Testis (tissue), 3 donors: ENCODE measurements around the gene PRPF6. TPM values are rescaled to one million over a fixed set of nuclear protein-coding genes. Genes with fewer than 3 reads are reported as not detected.

Source experiments
- DNase-seq: peaks from one replicate; pipeline ENCODE4 v3.0.0-alpha.2; 2019
- H3K27ac ChIP-seq, 2 donors: fragments of 200-600 bp; sonication (generic); one replicate each; pipeline ENCODE4 v1.5.1; 2019
- H3K27me3 ChIP-seq: fragments of 200-600 bp; sonication (generic); one replicate; pipeline ENCODE4 v1.5.1; 2019
- H3K36me3 ChIP-seq: fragments of 200-600 bp; sonication (generic); one replicate; pipeline ENCODE4 v1.5.1; 2017; ENCODE audit warnings: low read depth; ENCODE audit errors: missing control alignments
- H3K4me1 ChIP-seq: fragments of 200-600 bp; sonication (generic); one replicate; pipeline ENCODE4 v1.5.1; 2019
- H3K4me3 ChIP-seq, 2 donors: fragments of 200-600 bp; sonication (generic); one replicate each; pipeline ENCODE4 v1.5.1; 2017 to 2019
- H3K9me3 ChIP-seq: fragments of 200-600 bp; sonication (generic); one replicate; pipeline ENCODE4 v1.5.1; 2017
- POLR2A ChIP-seq: fragments of 450-650 bp; IDR thresholded peaks from one replicate; pipeline ENCODE4 v1.6.1; 2017; ENCODE audit warnings: antibody characterized with exemption, mild to moderate bottlenecking, moderate library complexity
- WGBS, 2 donors: methylation state at CpG; one replicate each; pipeline ENCODE4 v1.1.5; 2018; 5-methylcytosine and 5-hydroxymethylcytosine counted together
- intact Hi-C: fragments of 100-400 bp; cut with DNase I; formaldehyde crosslinking; loops from one replicate; pipeline ENCODE4 v1.15.1; 2023; ENCODE audit warnings: low total_unique reads
- polyA plus RNA-seq: library from polyadenylated mRNA; stranded (reverse); fragments of 350-450 nt; fragmentation: Illumina TruSeq; extraction: RNeasy Lipid Tissue Mini Kit (QIAGEN cat#74804); gene quantifications from one replicate; pipeline ENCODE4 v1.2.3, GENCODE V29; 2014; ENCODE audit warnings: low read depth, low replicate concordance; ENCODE audit not compliant: insufficient read depth
- total RNA-seq, 2 donors: library from RNA; depleted of rRNA; stranded (reverse); fragments of >200 nt; gene quantifications; one replicate each; pipeline ENCODE4 v1.2.3, GENCODE V29; 2016
- TF ChIP-seq, protein P1 (sequence below), 3 experiments: fragments of 450-650 bp in 2 of 3; fragments of 200-600 bp in 1 of 3; sonication (generic) in 1 of 3; IDR thresholded peaks; one replicate each; pipeline ENCODE4 v1.5.1; 2016 to 2019; ENCODE audit warnings: antibody characterized with exemption in 3 of 3, mild to moderate bottlenecking in 2 of 3, moderate library complexity in 1 of 3

The PRPF6 gene
- total and polyA plus RNA-seq, 3 donors from 2014 or later, result 106 to 114 (median 107) TPM

DNA sequence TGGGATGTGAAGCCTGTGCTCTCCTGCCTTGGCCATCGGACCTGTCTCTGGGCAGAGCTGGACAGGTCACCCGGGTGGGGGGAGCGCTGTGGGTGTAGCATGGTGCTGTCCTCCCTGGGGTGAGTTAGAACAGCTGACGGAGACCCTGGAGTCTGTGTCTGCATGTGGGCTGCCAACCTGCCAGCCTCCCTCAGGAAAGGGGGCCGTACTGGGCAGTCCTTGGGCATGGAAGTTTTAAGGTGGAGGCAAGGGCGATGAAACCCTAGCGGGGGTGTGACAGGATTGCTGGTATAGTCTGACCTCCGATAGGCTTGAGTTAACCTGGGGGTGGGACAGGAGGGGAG, 66.1 kb downstream of the PRPF6 start:
- Histone ChIP-seq H3K4me1 (peaks cover 13% of the 10 kb centered on the region), H3K27ac (no peak overlapping the region), H3K4me3 (no peak overlapping the region), H3K9me3 (no peaks in the 10 kb centered on the region), H3K27me3 (no peaks in the 10 kb centered on the region), H3K36me3 (no peaks in the 10 kb centered on the region)
- intact Hi-C loops, result no loop called here
- TF ChIP-seq, protein P1, sequence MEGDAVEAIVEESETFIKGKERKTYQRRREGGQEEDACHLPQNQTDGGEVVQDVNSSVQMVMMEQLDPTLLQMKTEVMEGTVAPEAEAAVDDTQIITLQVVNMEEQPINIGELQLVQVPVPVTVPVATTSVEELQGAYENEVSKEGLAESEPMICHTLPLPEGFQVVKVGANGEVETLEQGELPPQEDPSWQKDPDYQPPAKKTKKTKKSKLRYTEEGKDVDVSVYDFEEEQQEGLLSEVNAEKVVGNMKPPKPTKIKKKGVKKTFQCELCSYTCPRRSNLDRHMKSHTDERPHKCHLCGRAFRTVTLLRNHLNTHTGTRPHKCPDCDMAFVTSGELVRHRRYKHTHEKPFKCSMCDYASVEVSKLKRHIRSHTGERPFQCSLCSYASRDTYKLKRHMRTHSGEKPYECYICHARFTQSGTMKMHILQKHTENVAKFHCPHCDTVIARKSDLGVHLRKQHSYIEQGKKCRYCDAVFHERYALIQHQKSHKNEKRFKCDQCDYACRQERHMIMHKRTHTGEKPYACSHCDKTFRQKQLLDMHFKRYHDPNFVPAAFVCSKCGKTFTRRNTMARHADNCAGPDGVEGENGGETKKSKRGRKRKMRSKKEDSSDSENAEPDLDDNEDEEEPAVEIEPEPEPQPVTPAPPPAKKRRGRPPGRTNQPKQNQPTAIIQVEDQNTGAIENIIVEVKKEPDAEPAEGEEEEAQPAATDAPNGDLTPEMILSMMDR (IDR thresholded peaks at IDR 0.05), result no peak
- TF ChIP-seq POLR2A, result no peak
- 58 to 79% methylated on average over 6 to 8 of the region's 8 CpGs for WGBS, 2 donors
- no peak for DNase-seq

DNA sequence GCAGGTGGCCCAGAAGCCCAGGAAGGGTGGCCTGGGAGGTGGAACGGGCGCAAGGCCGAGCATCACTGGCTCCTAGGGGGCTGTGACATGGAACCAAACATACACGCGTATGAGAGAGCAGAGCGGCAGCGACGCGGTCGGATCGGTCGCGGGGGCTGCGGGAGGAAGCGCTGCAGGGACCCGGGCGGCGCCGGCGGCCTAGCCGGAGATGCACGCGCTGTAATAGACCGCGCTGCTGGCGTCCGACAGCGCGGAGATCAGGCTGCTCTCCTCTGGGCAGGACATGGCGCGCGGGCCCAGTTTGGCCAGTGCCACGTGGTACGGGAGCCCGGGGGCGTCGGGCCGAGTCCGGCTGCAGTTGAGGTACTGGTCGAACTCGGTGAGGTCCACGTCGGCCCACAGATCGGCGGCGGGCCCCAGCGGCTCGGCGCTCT, 67.1 kb downstream of the PRPF6 start:
- peak overlapping the region; percentile 40 to 49 for H3K4me3 ChIP-seq
- DNase-seq, result no peak
- H3K36me3 ChIP-seq, result no peaks in the 10 kb centered on the region
- no peaks in the 10 kb centered on the region for H3K27me3 ChIP-seq
- WGBS, 2 donors, result 8 to 16% methylated on average over 14 to 44 of the region's 49 CpGs
- TF ChIP-seq, protein P1 (IDR thresholded peaks at IDR 0.05), result no peak
- TF ChIP-seq POLR2A, result no peak
- no peak overlapping the region for H3K27ac ChIP-seq
- no peaks in the 10 kb centered on the region for H3K9me3 ChIP-seq
- intact Hi-C loops, result no loop called here
- H3K4me1 ChIP-seq, result peaks cover 8% of the 10 kb centered on the region

DNA sequence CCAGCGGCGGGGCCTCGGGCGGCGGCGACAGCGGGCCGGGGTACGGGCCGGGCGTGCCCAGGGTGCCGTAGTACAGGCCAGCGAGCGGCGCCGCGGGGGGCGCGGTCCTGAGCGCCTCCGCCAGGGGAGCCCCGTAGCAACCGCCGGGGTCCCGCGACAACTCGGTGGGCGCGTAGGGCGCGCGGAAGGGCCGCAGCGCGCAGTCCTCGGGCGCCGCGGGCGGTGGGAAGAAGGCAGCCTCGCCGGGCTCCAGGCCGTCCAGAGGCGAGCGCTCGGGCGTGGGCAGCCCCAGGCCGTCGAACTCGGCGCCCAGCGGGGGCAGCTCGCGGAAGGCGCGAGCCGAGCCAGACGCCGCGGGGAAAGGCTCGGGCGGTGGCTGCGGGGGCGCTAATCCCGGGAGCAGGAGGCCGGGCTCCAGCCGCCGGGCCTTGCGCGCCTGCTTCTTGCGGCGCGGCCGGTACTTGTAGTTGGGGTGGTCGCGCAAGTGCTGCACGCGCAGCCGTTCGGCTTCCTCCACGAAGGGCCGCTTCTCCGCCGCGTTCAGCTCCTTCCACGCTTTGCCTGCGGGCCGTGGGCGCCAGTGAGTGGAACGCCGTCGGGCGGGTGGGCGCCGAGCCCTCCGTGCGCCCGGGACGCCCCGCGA, 67.6 kb downstream of the PRPF6 start:
- Histone ChIP-seq H3K4me3 (peak overlapping the region; percentile 40 to 49), H3K36me3 (no peaks in the 10 kb centered on the region), H3K27ac (no peak overlapping the region), H3K27me3 (no peaks in the 10 kb centered on the region), H3K4me1 (peaks cover 8% of the 10 kb centered on the region), H3K9me3 (no peaks in the 10 kb centered on the region)
- no peak for DNase-seq
- intact Hi-C loops, result no loop called here
- 2% methylated on average over 49 of the region's 101 CpGs; no CpG with 5 or more reads in 1 of the 2 donors for WGBS, 2 donors
- TF ChIP-seq, protein P1 (IDR thresholded peaks at IDR 0.05), result no peak
- no peak for TF ChIP-seq POLR2A

DNA sequence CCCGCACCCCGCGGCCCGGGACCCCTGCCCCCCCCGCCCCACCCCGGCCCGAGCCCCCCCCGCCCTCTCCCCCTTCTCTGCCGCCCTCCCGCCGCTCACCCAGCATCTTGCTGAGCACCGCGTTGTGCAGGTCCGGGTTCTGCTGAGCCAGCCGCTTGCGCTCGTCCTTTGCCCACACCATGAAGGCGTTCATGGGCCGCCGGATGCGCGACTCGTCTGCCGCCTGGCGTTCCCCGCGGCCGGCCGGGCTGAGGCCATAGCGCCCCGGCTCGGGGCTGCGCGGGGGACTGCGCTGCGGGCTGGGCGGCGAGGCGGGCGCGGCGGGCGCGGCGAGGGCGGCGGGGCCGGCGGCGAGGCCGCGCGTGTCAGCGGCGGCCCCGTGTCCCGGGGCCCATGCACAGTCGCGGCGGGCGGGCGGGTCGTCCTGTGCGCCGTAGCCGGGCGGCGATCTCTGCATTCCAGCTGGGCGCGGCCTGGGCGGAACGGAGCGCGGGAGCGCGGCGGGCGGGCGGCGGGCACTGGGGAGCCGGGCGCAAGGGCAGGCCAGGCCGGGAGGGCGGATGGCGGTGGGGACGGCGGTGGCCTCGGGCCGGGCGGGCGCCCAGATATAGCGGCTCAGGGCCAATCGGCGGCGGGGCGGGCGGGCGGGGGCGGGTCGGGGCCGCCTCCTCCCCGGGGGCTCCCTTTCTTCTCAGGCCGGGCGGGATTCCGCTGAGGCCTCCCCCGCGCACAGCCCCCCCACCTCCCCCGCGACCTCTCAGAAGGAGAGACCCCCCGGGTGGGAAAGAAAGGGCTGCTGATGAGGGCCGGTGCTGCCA, 68.3 kb downstream of the PRPF6 start, which contains the start of gene SOX18:
Gene SOX18 (minus strand): TSS at position 580 of the 818 bp plus-strand sequence. CDS start 123 bp downstream, at position 457.
- Histone ChIP-seq H3K27ac (peak within 1 kb of the TSS in 1 of 2 donors; percentile 30), H3K36me3 (no peaks in the 10 kb centered on the region), H3K4me1 (peaks cover 8% of the 10 kb centered on the region), H3K9me3 (no peaks in the 10 kb centered on the region), H3K27me3 (no peaks in the 10 kb centered on the region), H3K4me3 (peak within 1 kb of the TSS; percentile 36 to 40)
- WGBS, 2 donors, result 0% methylated on average over 62 of the region's 111 CpGs; no CpG with 5 or more reads in 1 of the 2 donors
- intact Hi-C loops, result no loop called here
- DNase-seq, result no peak
- no peak for TF ChIP-seq POLR2A
- TF ChIP-seq, protein P1 (IDR thresholded peaks at IDR 0.05), result no peak
